Esophagus muscularis mucosa (tissue), 2 donors: ENCODE measurements around the gene UBE2L3.
"Not testable (repeated sequence)": the region's sequence is repeated elsewhere in the genome, so short reads cannot be mapped to it uniquely, and the experiment has no call there.

Source experiments
- EP300 ChIP-seq: sonication (generic); formaldehyde crosslinking; IDR thresholded peaks from one replicate; pipeline ENCODE4 v1.6.1; 2017; ENCODE audit warnings: antibody characterized with exemption
- POLR2A ChIP-seq: fragments of 450-650 bp; IDR thresholded peaks from one replicate; pipeline ENCODE4 v1.6.1; 2017; ENCODE audit warnings: antibody characterized with exemption, moderate library complexity, mild to moderate bottlenecking, low read depth

GRCh38 chr22:21539862-21540261 lies 27.7 kb upstream of the UBE2L3 start:
- not testable (repeated sequence) for TF ChIP-seq POLR2A, EP300
